GM13977 (cell line): ENCODE data around the gene LIMCH1.

ENCODE experiments used
- DNase-seq: peaks from one replicate; pipeline ENCODE4 v3.0.0; 2012; ENCODE audit warnings: low spot score
- in situ Hi-C: fragments of 300-500 bp; cut with MboI; formaldehyde crosslinking; loops from one replicate; pipeline ENCODE4 v1.12.0; 2022; ENCODE audit warnings: low sequenced_read_pairs, low pct_unique_long_range_greater_than_20kb, mixed read lengths, inconsistent platforms; ENCODE audit not compliant: unreplicated experiment
- TF ChIP-seq, protein P1 (sequence below): IDR thresholded peaks from 2 replicates; pipeline ENCODE4 v1.5.1; 2012; ENCODE audit warnings: mild to moderate bottlenecking, control low read depth; ENCODE audit not compliant: insufficient read depth; ENCODE audit errors: extremely low read depth, missing control alignments

Gene LIMCH1

DNA sequence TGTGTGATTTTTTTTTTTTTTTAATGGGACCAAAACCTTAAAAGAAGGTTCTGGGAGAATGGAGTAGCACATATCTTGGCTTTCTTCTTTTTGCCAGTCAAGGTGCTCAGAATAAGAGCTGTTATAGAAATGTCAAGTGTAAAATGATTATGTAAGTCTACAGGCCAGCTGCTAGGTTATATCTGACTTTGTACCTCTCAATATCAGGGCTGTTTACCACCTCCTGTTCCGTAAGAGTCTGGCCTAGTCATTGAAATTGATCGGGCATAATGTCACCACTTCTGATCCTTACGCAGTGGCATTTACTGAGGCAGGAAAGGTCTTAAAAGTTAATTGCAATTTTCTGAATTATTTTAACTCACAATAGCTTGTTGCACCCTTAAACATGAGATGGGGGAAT lies 41.1 kb downstream of the LIMCH1 start:
- in situ Hi-C loops: no loop called here
- TF ChIP-seq, protein P1, sequence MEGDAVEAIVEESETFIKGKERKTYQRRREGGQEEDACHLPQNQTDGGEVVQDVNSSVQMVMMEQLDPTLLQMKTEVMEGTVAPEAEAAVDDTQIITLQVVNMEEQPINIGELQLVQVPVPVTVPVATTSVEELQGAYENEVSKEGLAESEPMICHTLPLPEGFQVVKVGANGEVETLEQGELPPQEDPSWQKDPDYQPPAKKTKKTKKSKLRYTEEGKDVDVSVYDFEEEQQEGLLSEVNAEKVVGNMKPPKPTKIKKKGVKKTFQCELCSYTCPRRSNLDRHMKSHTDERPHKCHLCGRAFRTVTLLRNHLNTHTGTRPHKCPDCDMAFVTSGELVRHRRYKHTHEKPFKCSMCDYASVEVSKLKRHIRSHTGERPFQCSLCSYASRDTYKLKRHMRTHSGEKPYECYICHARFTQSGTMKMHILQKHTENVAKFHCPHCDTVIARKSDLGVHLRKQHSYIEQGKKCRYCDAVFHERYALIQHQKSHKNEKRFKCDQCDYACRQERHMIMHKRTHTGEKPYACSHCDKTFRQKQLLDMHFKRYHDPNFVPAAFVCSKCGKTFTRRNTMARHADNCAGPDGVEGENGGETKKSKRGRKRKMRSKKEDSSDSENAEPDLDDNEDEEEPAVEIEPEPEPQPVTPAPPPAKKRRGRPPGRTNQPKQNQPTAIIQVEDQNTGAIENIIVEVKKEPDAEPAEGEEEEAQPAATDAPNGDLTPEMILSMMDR: no peak
- no peak for DNase-seq

DNA sequence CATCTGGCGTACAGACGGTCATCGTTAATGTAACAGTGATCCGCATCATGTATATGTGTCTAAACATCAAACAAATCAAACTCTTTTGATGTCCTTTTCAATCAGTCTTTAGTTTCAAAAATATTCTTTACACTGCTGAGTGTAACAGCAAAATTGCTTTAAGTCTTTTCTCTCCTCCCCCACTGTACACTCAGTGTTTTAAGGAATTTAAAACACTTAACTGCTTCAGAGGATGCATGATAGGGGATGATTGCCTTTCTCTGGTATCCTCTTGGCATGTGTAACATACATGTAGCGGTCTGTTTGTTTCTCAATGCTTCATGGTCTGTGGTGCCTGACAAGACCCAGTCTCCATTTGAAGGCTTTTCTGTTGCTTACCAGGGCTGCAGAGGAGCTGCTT lies 41.6 kb downstream of the LIMCH1 start:
- in situ Hi-C loops: no loop called here
- TF ChIP-seq, protein P1: no peak
- no peak for DNase-seq

DNA sequence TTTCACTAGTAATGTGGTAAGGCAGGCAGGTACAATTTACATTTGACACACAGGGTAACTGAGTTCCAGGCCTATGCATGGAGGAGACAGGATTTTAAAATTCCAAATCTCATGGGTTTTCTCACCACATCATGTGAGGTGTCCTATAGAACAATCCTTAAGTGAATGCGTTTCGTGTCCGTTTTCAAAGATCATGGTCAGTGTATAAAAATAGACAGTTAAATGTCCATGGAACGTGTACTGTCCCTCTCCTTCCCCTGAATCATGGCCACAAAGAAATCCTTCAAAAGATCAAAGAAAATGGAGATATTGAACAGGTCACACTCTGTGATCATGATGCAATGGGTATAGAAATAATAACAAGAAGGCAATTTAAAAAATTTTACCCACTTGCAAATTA lies 42.0 kb downstream of the LIMCH1 start:
- TF ChIP-seq, protein P1: no peak
- DNase-seq: no peak
- in situ Hi-C loops: no loop called here

DNA sequence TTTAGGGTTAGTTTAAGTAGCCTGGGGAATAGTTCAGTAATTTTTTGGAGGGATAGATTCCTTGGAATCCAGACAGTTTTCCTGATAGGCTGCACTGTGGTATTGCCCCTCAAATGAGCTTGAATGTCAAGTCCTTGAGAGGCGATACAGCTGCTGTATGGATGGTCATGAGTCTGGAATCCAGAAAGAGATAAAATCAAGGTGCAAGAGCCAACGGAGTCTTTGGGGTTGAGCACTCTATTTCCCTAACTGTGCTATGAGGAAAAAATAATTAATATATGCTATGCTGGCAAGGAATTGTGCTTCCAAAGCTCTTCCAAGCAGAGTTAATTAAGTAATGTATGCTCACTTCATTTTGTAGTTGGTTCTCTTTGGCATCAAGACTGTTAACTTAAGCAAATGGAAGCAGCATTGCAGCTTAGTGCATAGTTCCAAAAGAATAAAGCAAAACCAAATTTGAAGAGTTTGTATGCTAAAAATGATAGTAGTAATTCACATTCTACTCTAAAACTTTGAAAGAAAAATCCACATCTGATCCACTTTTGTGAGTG lies 48.8 kb downstream of the LIMCH1 start:
- TF ChIP-seq, protein P1: no peak
- in situ Hi-C loops: no loop called here
- DNase-seq: no peak

DNA sequence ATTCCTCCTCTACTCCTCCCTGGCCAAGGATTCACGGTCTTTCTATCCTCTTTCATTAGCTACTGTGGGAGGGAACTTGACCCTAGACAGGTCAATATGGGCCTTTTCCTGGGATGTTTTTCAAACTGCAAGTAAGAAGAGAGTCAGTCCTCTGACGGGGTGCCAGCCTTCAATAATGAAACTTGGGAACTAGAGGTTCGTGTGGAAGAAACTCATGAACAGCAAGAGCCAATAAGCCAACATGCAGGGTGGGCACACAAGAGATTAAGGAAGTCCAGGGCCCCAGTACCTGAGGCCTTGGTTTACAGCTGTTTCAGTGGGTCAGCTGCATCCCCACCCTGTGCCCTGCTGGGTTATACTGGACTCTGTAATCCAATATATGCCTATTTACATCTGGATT lies 49.3 kb downstream of the LIMCH1 start:
- TF ChIP-seq, protein P1: no peak
- in situ Hi-C loops: no loop called here
- no peak for DNase-seq

DNA sequence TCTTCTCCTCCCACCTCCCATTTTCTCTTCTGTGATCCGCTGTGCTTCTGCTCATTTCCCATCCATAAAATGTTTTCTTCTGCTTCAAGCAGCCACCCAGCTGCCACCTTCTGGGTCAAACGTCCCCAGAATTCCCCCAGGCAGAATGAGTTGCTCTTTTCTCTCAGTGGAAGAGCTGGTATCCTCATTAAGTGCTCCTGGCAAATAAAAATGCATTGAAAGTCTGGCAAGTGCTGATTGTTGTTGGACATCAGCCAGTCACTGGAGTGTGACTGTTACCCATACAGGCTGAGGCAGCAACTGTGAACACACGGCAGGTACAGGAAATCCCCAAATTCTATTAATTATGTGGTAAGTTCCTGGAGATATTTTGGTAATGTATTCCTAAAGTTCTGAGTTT lies 52.6 kb downstream of the LIMCH1 start:
- in situ Hi-C loops: no loop called here
- DNase-seq: no peak
- TF ChIP-seq, protein P1: no peak

DNA sequence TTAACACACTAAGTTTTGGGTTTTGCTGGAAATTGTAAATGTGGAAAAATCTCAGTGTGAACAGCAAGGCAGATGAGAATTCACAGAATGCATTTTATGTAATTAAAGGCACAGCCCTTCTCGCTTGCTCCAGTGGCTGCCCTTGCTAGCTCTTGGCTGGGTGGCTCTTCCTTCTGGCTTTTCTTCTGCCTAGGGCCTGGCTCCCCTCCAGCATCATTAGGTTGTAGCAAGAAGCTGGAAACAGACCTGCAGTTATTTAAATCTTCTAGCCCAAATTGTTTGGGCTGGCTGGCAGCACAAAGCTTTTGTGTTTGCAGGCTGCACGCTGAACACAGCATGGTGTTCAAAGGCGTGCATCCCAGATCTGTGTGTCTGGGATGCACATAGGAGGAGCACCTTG lies 56.5 kb downstream of the LIMCH1 start:
- no peak for DNase-seq
- in situ Hi-C loops: no loop called here
- TF ChIP-seq, protein P1: no peak
